ENCODE data around the gene TMEM81.

The TMEM81 gene, protein sequence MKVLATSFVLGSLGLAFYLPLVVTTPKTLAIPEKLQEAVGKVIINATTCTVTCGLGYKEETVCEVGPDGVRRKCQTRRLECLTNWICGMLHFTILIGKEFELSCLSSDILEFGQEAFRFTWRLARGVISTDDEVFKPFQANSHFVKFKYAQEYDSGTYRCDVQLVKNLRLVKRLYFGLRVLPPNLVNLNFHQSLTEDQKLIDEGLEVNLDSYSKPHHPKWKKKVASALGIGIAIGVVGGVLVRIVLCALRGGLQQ

DNA sequence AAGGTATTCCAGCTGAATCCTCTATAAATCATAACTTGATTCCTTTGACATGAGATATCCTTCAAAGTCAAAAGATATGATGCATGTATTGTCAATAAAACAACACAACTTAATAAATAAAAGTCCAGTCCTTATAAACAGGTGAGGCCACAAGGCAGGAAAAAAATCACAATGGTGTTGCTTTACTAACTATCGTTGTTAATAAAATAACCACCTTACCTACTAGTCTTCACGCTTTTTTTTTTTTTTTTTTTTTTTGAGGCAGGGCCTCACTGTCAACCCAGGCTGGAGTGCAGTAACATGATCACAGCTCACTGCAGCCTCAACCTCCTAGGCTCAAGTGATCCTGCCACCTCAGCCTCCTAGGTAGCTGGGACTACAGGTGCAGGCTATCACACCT, at the start of gene TMEM81:
Gene TMEM81 (minus strand): TSS at position 101 of the 400 bp plus-strand sequence. CDS start 140 bp downstream, outside the sequence.
- TF ChIP-seq CTCF (IDR thresholded peaks at IDR 0.05; ENCODE audit: low read depth, low read length) = no peak
- no peak within 1 kb of the TSS for H3K4me3 ChIP-seq (ENCODE audit: low read depth, low read length)
- in situ Hi-C loops (cut with HindIII; ENCODE audit: low sequenced_read_pairs) = no loop called here
- no peak for DNase-seq (ENCODE audit: low read depth, low spot score)

- no peak for TF ChIP-seq CTCF (IDR thresholded peaks at IDR 0.05; ENCODE audit: low read depth, low read length)
- DNase-seq (ENCODE audit: low read depth, low spot score) = no peak
- in situ Hi-C loops (cut with HindIII; ENCODE audit: low sequenced_read_pairs) = no loop called here
- H3K4me3 ChIP-seq (ENCODE audit: low read depth, low read length) = no peak overlapping the region
These were observed 49.0 kb upstream of the TMEM81 start for GRCh38 chr1:205133287-205133686.

GRCh38 chr1:205129447-205130029, 45.3 kb upstream of the TMEM81 start:
- in situ Hi-C loops (cut with HindIII; ENCODE audit: low sequenced_read_pairs) = no loop called here
- DNase-seq (ENCODE audit: low read depth, low spot score) = no peak
- TF ChIP-seq CTCF (IDR thresholded peaks at IDR 0.05; ENCODE audit: low read depth, low read length) = no peak

GRCh38 chr1:205128050-205128449, 43.8 kb upstream of the TMEM81 start:
- no peak for DNase-seq (ENCODE audit: low read depth, low spot score)
- in situ Hi-C loops (cut with HindIII; ENCODE audit: low sequenced_read_pairs) = no loop called here
- TF ChIP-seq CTCF (IDR thresholded peaks at IDR 0.05; ENCODE audit: low read depth, low read length) = no peak
- H3K4me3 ChIP-seq (ENCODE audit: low read depth, low read length) = no peak overlapping the region

More at GRCh38 chr1:205129447-205130029, 45.3 kb upstream of the TMEM81 start:
- no peak overlapping the region for H3K4me3 ChIP-seq (ENCODE audit: low read depth, low read length)

DNA sequence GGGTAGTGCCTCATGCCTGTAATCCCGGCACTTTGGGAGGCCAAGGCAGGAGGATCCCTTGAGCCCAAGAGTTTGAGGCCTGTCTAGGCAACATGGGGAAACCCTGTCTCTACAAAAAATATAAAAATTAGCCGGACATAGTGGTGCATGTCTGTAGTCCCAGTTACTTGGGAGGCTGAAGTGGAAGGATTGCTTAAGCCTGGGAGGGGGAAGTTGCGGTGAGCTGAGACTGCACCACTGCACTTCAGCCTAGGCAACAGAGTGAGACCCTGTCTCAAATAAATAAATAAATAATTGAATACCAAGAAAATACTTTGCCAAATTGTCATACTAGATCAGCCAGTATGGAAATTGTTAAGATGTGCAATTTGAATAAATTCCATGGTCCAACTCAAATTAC, 43.4 kb upstream of the TMEM81 start:
- DNase-seq (ENCODE audit: low read depth, low spot score) = no peak
- in situ Hi-C loops (cut with HindIII; ENCODE audit: low sequenced_read_pairs) = no loop called here
- H3K4me3 ChIP-seq (ENCODE audit: low read depth, low read length) = no peak overlapping the region
- no peak for TF ChIP-seq CTCF (IDR thresholded peaks at IDR 0.05; ENCODE audit: low read depth, low read length)

DNA sequence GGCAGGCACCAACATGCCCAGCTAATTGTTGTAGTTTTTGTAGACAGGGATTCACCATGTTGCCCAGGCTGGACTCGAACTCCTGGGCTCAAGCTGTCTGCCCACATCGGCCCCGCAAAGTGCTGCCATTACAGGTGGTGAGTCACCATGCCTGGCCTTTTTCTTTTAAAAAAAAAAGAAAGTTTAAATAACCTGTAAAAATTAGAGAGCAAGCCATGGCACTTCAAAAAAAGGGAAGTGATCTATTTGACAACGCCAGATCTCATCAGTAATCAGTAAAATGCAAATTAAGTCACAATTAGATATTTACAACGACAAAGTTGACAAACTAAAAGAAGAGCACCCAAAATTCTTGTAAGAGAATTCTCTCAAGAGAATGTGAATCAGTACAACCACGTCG, 40.5 kb upstream of the TMEM81 start:
- no peak for TF ChIP-seq CTCF (IDR thresholded peaks at IDR 0.05; ENCODE audit: low read depth, low read length)
- in situ Hi-C loops (cut with HindIII; ENCODE audit: low sequenced_read_pairs) = no loop called here
- no peak for DNase-seq (ENCODE audit: low read depth, low spot score)
- no peak overlapping the region for H3K4me3 ChIP-seq (ENCODE audit: low read depth, low read length)

Data from astrocyte of the spinal cord (primary cell).